ENCODE measurements around the gene GPR101.

Gene GPR101

GRCh38 chrX:137033774-137034507 is at the start of gene GPR101:
Gene GPR101 (minus strand): TSS chrX:137033995. CDS start chrX:137031674, 2,321 bp downstream.
- TF ChIP-seq ZFX (IDR thresholded peaks at IDR 0.05; ENCODE audit: borderline replicate concordance) (no peak), CTCF (IDR thresholded peaks at IDR 0.05) (no peak)

GRCh38 chrX:137081239-137081638 is 47.4 kb upstream of the GPR101 start:
- TF ChIP-seq CTCF (IDR thresholded peaks at IDR 0.05), result no peak
- no peak for TF ChIP-seq ZFX (IDR thresholded peaks at IDR 0.05; ENCODE audit: borderline replicate concordance)
- H3K27ac ChIP-seq, result no peak overlapping the region

More at GRCh38 chrX:137033774-137034507, at the start of gene GPR101:
- no peak within 1 kb of the TSS for H3K27ac ChIP-seq

GRCh38 chrX:137072396-137072795 is 38.6 kb upstream of the GPR101 start:
- TF ChIP-seq ZFX (IDR thresholded peaks at IDR 0.05; ENCODE audit: borderline replicate concordance), result no peak
- TF ChIP-seq CTCF (IDR thresholded peaks at IDR 0.05), result no peak
- no peak overlapping the region for H3K27ac ChIP-seq

- TF ChIP-seq CTCF (IDR thresholded peaks at IDR 0.05), result no peak
- no peak for TF ChIP-seq ZFX (IDR thresholded peaks at IDR 0.05; ENCODE audit: borderline replicate concordance)
- H3K27ac ChIP-seq, result no peak overlapping the region
These were observed 37.8 kb upstream of the GPR101 start for GRCh38 chrX:137071596-137071995.

GRCh38 chrX:137067147-137067546 is 33.4 kb upstream of the GPR101 start:
- H3K27ac ChIP-seq, result no peak overlapping the region
- TF ChIP-seq ZFX (IDR thresholded peaks at IDR 0.05; ENCODE audit: borderline replicate concordance), result no peak
- TF ChIP-seq CTCF (IDR thresholded peaks at IDR 0.05), result no peak

GRCh38 chrX:137062915-137063617 is 29.3 kb upstream of the GPR101 start:
- TF ChIP-seq CTCF (IDR thresholded peaks at IDR 0.05) (no peak), ZFX (IDR thresholded peaks at IDR 0.05; ENCODE audit: borderline replicate concordance) (no peak)
- H3K27ac ChIP-seq, result no peak overlapping the region

All from 22Rv1 (cell line).